MM.1S (cell line): Measurements from ENCODE around the gene TMEM119.

ENCODE experiments used
- DNase-seq: peaks from one replicate; pipeline ENCODE4 v3.0.0-alpha.2; 2015
- H2AFZ ChIP-seq: fragments of 300-600 bp; sonication (generic); 2 replicates; pipeline ENCODE4 v1.6.0; 2016; ENCODE audit warnings: antibody characterized with exemption, low read length
- H3F3A ChIP-seq: fragments of 300-600 bp; sonication (generic); 2 replicates; pipeline ENCODE4 v1.6.1; 2016; ENCODE audit warnings: mild to moderate bottlenecking, antibody characterized with exemption, low read length, moderate library complexity, mixed read lengths; ENCODE audit not compliant: insufficient read depth
- H3K27ac ChIP-seq: fragments of 300-600 bp; sonication (generic); 2 replicates; pipeline ENCODE4 v1.5.1; 2016; ENCODE audit warnings: mild to moderate bottlenecking, low read length
- H3K27me3 ChIP-seq: fragments of 300-600 bp; sonication (generic); replicated peaks from 2 replicates; pipeline ENCODE4 v1.6.0; 2016; ENCODE audit warnings: low read length; ENCODE audit not compliant: insufficient read depth
- H3K36me3 ChIP-seq: fragments of 300-600 bp; sonication (generic); replicated peaks from 2 replicates; pipeline ENCODE4 v1.6.1; 2016; ENCODE audit warnings: mild to moderate bottlenecking, low read length, mixed read lengths; ENCODE audit not compliant: insufficient read depth
- H3K4me1 ChIP-seq: fragments of 300-600 bp; sonication (generic); 2 replicates; pipeline ENCODE4 v1.6.1; 2016; ENCODE audit warnings: low read length, mixed read lengths
- H3K4me2 ChIP-seq: fragments of 300-600 bp; sonication (generic); 2 replicates; pipeline ENCODE4 v1.6.0; 2016; ENCODE audit warnings: low read depth, low read length
- H3K4me3 ChIP-seq: fragments of 300-600 bp; sonication (generic); 2 replicates; pipeline ENCODE4 v1.5.1; 2016; ENCODE audit warnings: low read length, mixed read lengths
- H3K79me2 ChIP-seq: fragments of 300-600 bp; sonication (generic); 2 replicates; pipeline ENCODE4 v1.6.1; 2016; ENCODE audit warnings: mixed run types, low read length, mixed read lengths
- H3K9ac ChIP-seq: fragments of 300-600 bp; sonication (generic); 2 replicates; pipeline ENCODE4 v1.6.1; 2016; ENCODE audit warnings: low read length, mixed read lengths
- H3K9me2 ChIP-seq: fragments of 300-600 bp; sonication (generic); replicated peaks from 2 replicates; pipeline ENCODE4 v1.6.1; 2016; ENCODE audit warnings: mild to moderate bottlenecking, low read length, mixed read lengths; ENCODE audit not compliant: insufficient read depth
- H3K9me3 ChIP-seq: fragments of 300-600 bp; sonication (generic); replicated peaks from 2 replicates; pipeline ENCODE4 v1.6.1; 2016; ENCODE audit warnings: mild to moderate bottlenecking, low read length, mixed read lengths; ENCODE audit not compliant: insufficient read depth
- H4K20me1 ChIP-seq: fragments of 300-600 bp; sonication (generic); 2 replicates; pipeline ENCODE4 v1.6.1; 2016; ENCODE audit warnings: mild to moderate bottlenecking, low read length, moderate library complexity, mixed read lengths; ENCODE audit not compliant: insufficient read depth
- EZH2 ChIP-seq: fragments of 300-600 bp; sonication (generic); optimal IDR thresholded peaks from 2 replicates; pipeline ENCODE3; 2017; ENCODE audit warnings: low read depth, mild to moderate bottlenecking, antibody characterized with exemption, low read length, mixed read lengths
- EZH2phosphoT487 ChIP-seq: fragments of 300-600 bp; sonication (generic); IDR thresholded peaks from 2 replicates; pipeline ENCODE4 v1.6.1; 2018; ENCODE audit warnings: antibody characterized with exemption, low read length
- TF ChIP-seq, protein P1 (sequence below): fragments of 300-600 bp; sonication (generic); IDR thresholded peaks from 2 replicates; pipeline ENCODE4 v1.5.1; 2016; ENCODE audit warnings: antibody characterized with exemption, low read length, mixed read lengths

Gene TMEM119

DNA sequence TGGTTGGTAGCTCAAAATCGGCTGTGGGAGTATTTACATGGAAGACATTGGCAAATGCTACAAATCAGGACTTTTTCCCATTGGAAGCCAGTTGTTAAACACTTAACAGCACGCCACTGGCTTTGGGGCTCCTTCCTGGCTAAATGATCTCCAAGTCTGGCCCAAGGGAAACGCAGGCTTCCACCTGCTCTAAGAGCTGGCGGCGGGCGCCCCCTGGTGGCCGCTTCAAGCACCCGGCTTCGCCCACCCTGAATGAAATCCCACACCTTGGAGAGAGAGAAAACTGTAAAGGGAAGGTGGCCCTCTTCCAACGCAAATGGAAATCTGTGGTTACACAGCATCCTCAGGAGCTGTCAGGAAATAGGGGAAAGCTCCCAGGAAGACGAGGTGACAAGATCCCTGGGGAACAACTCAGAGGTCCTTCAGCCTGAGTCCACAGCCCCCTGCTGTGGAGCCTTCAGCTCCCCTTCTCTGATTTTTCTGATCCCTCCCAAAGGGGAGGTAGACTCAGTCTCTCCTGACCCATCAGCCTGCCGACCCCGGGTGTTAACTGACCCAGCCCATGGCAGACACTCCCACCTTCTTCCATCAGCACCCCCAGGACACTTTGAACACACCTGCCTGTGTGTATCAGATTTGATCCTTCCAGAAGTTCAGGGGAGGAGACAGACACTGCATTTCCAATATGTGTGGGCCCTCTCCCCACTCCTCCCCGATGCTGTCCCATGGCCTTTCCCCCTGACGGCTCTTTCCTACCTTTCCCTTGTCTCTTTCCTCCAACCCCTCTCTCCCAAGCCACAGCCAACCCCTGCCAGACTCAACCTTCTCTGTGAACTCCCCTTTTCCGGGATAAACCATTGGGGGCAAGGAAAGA lies 20.4 kb upstream of the TMEM119 start:
- H3K9me3 ChIP-seq = no peaks in the 10 kb centered on the region
- TF ChIP-seq, protein P1, sequence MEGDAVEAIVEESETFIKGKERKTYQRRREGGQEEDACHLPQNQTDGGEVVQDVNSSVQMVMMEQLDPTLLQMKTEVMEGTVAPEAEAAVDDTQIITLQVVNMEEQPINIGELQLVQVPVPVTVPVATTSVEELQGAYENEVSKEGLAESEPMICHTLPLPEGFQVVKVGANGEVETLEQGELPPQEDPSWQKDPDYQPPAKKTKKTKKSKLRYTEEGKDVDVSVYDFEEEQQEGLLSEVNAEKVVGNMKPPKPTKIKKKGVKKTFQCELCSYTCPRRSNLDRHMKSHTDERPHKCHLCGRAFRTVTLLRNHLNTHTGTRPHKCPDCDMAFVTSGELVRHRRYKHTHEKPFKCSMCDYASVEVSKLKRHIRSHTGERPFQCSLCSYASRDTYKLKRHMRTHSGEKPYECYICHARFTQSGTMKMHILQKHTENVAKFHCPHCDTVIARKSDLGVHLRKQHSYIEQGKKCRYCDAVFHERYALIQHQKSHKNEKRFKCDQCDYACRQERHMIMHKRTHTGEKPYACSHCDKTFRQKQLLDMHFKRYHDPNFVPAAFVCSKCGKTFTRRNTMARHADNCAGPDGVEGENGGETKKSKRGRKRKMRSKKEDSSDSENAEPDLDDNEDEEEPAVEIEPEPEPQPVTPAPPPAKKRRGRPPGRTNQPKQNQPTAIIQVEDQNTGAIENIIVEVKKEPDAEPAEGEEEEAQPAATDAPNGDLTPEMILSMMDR = peak; percentile 97
- no peak for TF ChIP-seq EZH2phosphoT487
- TF ChIP-seq EZH2 = no peak
- no peaks in the 10 kb centered on the region for H3K9me2 ChIP-seq
- peak overlapping the region; percentile 75 for H3K9ac ChIP-seq
- DNase-seq = peak; percentile 83
- H3K27ac ChIP-seq = peak overlapping the region; percentile 89
- H3K27me3 ChIP-seq = no peaks in the 10 kb centered on the region
- H3K4me1 ChIP-seq = peaks cover 59% of the 10 kb centered on the region
- H3K79me2 ChIP-seq = peaks cover 47% of the 10 kb centered on the region
- H3K36me3 ChIP-seq = peaks cover 10% of the 10 kb centered on the region; the same call in 1 of the 2 replicates
- H3F3A ChIP-seq = peaks cover 61% of the 10 kb centered on the region
- no peak overlapping the region for H3K4me3 ChIP-seq
- peaks cover 4% of the 10 kb centered on the region; the same call in 1 of the 2 replicates for H4K20me1 ChIP-seq
- H3K4me2 ChIP-seq = peak overlapping the region; percentile 82; the same call in 1 of the 2 replicates
- no peak overlapping the region for H2AFZ ChIP-seq

DNA sequence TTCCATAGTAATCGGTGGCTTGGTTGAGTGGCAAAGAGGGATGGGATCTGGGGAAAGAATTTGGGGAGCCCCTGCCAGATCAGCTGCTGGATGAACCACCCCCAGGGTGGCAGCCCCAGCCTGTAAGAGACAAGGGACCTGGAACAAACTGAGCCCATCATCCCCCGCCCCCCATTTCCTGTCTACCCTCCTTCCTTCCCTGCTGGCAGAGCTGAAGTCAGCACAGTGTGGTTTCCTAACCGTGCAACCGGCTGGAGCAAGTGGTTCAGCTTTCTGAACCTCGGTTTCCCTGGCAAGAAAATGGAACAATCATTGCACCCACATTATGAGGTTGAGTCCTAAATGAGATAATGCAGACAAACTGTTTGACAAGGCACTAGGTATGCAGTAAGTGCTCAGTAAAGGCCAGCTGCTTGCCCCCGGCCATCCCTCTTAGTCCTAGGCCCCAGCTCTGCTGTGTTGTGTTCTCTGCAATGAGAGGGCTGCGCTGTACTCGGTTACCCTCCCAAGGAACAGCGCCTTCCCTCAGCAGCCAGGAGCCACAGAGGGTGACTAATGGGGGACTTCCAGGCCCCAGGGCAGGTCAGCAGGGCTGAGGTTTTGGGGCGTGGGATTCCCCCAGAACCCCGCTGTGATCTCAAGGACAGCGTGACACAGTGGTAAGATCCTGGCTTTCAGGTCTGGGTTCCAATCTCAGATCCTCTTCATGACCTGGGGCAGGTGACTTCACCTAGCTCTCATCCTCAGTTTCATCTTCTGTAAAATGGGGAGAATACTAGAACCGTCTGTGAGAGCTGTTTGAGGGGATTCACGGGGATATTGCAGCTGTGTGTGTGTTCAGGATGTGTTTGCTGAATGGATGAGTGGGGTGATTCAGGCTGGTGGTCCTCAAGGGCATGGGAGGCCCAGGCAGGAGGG lies 19.3 kb upstream of the TMEM119 start:
- peak; percentile 94 for DNase-seq

DNA sequence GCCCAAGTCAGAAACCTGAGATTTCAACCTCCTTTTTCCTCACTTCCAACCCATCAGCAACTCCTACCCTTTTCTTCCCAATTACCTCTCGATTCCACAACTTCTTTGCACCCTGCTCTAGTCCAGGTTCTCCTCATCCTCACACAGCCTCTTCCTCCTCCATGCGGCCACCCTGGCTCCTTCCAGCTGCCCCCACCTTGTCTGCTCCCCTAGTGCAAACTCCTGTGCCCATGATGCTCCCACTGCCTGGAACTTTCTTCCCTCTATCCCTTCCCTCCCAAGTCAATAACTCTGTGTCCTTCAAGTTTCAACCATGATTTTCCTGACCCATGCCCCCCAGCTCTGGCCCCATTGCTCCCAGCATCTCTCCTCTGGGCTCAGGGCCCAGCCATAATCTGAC lies 18.5 kb upstream of the TMEM119 start:
- Histone ChIP-seq H3K9ac (peak overlapping the region; percentile 75), H3K27me3 (no peaks in the 10 kb centered on the region), H3K4me2 (peak overlapping the region; percentile 82), H3K9me2 (no peaks in the 10 kb centered on the region), H3K27ac (peak overlapping the region; percentile 89), H3K36me3 (no peaks in the 10 kb centered on the region), H3F3A (peaks cover 60% of the 10 kb centered on the region), H2AFZ (no peak overlapping the region), H3K9me3 (no peaks in the 10 kb centered on the region), H3K4me1 (peaks cover 45% of the 10 kb centered on the region), H4K20me1 (no peaks in the 10 kb centered on the region), H3K4me3 (peak overlapping the region; percentile 35), H3K79me2 (peaks cover 27% of the 10 kb centered on the region)
- TF ChIP-seq EZH2phosphoT487 (no peak), EZH2 (no peak)
- TF ChIP-seq, protein P1 = no peak
- no peak for DNase-seq

More for the DNA sequence above, 19.3 kb upstream of the TMEM119 start:
- Histone ChIP-seq H3K9ac (peak overlapping the region; percentile 75), H3K9me2 (no peaks in the 10 kb centered on the region), H3K27ac (peak overlapping the region; percentile 89), H4K20me1 (no peaks in the 10 kb centered on the region), H3F3A (peaks cover 61% of the 10 kb centered on the region), H2AFZ (no peak overlapping the region), H3K36me3 (peaks cover 4% of the 10 kb centered on the region; the same call in 1 of the 2 replicates), H3K4me1 (peaks cover 48% of the 10 kb centered on the region), H3K4me2 (peak overlapping the region; percentile 82), H3K79me2 (peaks cover 35% of the 10 kb centered on the region), H3K4me3 (peak overlapping the region; percentile 35), H3K27me3 (no peaks in the 10 kb centered on the region), H3K9me3 (no peaks in the 10 kb centered on the region)
- TF ChIP-seq, protein P1 = no peak
- no peak for TF ChIP-seq EZH2
- TF ChIP-seq EZH2phosphoT487 = no peak
